HCT116 (cell line): ENCODE measurements around the gene BSN.

Source experiments
- EZH2 ChIP-seq: fragments of 200-600 bp; sonication (generic); IDR thresholded peaks from 2 replicates; pipeline ENCODE4 v1.6.1; 2017; ENCODE audit warnings: antibody characterized with exemption, mixed run types
- FOSL1 ChIP-seq: IDR thresholded peaks from 2 replicates; pipeline ENCODE4 v1.6.1; 2012; ENCODE audit warnings: low read depth
- POLR2A ChIP-seq: IDR thresholded peaks from 2 replicates; pipeline ENCODE4 v1.7.0; 2011; ENCODE audit warnings: borderline replicate concordance; ENCODE audit not compliant: insufficient read depth, insufficient read length; ENCODE audit errors: extremely low read depth
- ZNF274 ChIP-seq: fragments of 200-500 bp; sonication (Bioruptor generic); IDR thresholded peaks from 2 replicates; pipeline ENCODE4 v1.6.1; 2014; ENCODE audit warnings: mild to moderate bottlenecking, low read depth, low read length, inconsistent platforms
- TF ChIP-seq, protein P1 (sequence below): IDR thresholded peaks from 2 replicates; pipeline ENCODE4 v1.6.1; 2012

GRCh38 chr3:49518016-49518415 is 36.3 kb upstream of the BSN start:
- TF ChIP-seq ZNF274 (no peak), EZH2 (no peak), POLR2A (no peak), FOSL1 (no peak)
- TF ChIP-seq, protein P1, sequence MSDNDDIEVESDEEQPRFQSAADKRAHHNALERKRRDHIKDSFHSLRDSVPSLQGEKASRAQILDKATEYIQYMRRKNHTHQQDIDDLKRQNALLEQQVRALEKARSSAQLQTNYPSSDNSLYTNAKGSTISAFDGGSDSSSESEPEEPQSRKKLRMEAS = no peak
